ENCODE measurements around the gene RPUSD3. TPM values are rescaled to one million over a fixed set of nuclear protein-coding genes. Genes with fewer than 3 reads are reported as not detected.

RPUSD3 gene
- total and polyA plus RNA-seq, 9 of the 15 experiments (the other 6 are each of a cell fraction or from before 2014, with no cell fraction given): 13.8 to 99.0 (median 59.3) TPM

DNA sequence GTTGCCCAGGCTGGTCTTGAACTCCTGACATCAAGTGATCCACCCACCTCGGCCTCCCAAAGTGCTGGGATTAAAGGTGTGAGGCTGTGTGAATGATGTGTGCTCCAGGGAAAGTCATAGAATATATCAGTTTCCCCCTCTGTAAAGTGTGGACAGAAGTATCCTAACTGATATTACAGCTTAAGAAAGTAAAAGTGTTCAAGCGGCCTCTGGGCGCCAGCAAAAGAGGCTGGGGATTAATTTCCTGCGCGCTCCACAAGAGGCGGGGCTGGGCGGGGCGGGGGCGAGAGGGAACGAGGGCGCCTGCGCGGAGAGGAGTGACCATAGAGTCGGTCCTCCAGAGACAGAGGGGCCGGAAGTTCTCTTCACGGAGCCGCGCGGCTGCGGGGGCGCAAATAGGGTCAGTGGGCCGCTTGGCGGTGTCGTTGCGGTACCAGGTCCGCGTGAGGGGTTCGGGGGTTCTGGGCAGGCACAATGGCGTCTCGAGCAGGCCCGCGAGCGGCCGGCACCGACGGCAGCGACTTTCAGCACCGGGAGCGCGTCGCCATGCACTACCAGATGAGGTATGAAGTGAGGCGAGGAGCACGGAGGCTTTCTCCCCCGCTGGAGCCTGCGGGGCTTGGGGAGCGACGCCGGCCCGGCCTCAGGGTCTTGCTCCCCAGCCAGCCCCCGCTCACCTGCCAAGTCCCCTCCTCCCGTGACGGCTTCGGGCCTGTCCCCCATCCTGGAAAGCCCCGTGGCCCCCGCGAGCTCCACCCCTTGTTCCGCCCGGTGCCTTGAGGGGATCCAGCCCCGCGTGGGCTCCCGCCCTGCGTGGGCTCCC is 46.7 kb upstream of the RPUSD3 start, which contains the start of gene JAGN1 (continued):
- no peak; the same call in 1 of the 2 replicates for TF ChIP-seq TCF15 (CRISPR knock-in tag; IDR thresholded peaks at IDR 0.05)
- TF ChIP-seq NCOA1 (IDR thresholded peaks at IDR 0.05; ENCODE audit: low read depth): peak; percentile 33; the same call in 1 of the 2 replicates
- TF ChIP-seq PREB (CRISPR knock-in tag; IDR thresholded peaks at IDR 0.05): no peak
- no peak for TF ChIP-seq ZNF707 (CRISPR knock-in tag; conservative IDR thresholded peaks at IDR 0.05)
- TF ChIP-seq CEBPB (tag; IDR thresholded peaks at IDR 0.05): 0 out of 2 replicates have a peak, but pooled peaks have one; percentile 47
- TF ChIP-seq, protein P1, sequence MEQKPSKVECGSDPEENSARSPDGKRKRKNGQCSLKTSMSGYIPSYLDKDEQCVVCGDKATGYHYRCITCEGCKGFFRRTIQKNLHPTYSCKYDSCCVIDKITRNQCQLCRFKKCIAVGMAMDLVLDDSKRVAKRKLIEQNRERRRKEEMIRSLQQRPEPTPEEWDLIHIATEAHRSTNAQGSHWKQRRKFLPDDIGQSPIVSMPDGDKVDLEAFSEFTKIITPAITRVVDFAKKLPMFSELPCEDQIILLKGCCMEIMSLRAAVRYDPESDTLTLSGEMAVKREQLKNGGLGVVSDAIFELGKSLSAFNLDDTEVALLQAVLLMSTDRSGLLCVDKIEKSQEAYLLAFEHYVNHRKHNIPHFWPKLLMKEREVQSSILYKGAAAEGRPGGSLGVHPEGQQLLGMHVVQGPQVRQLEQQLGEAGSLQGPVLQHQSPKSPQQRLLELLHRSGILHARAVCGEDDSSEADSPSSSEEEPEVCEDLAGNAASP (IDR thresholded peaks at IDR 0.05): no peak
- peak; percentile 95 for TF ChIP-seq GABPA (tag; conservative IDR thresholded peaks at IDR 0.05; ENCODE audit: low read depth)
- peak; percentile 98 for TF ChIP-seq VEZF1 (CRISPR knock-in tag; IDR thresholded peaks at IDR 0.05)
- no peak for TF ChIP-seq FOXA1 (IDR thresholded peaks at IDR 0.05; ENCODE audit: borderline replicate concordance)
- peak in 1 of 2 experiments; percentile 91; a peak in 2 of 4 replicates for TF ChIP-seq HDAC1 (IDR thresholded peaks at IDR 0.05)
- TF ChIP-seq ZNF668 (CRISPR knock-in tag; IDR thresholded peaks at IDR 0.05): no peak
- peak; percentile 94 for TF ChIP-seq ELF1 (tag; IDR thresholded peaks at IDR 0.05)
- TF ChIP-seq, protein P2, sequence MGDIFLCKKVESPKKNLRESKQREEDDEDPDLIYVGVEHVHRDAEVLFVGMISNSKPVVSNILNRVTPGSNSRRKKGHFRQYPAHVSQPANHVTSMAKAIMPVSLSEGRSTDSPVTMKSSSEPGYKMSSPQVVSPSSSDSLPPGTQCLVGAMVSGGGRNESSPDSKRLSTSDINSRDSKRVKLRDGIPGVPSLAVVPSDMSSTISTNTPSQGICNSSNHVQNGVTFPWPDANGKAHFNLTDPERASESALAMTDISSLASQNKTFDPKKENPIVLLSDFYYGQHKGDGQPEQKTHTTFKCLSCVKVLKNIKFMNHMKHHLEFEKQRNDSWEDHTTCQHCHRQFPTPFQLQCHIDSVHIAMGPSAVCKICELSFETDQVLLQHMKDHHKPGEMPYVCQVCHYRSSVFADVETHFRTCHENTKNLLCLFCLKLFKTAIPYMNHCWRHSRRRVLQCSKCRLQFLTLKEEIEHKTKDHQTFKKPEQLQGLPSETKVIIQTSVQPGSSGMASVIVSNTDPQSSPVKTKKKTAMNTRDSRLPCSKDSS (IDR thresholded peaks at IDR 0.05; ENCODE audit: low read depth, partially characterized antibody): no peak
- peak; percentile 98 for TF ChIP-seq SAFB (IDR thresholded peaks at IDR 0.05; ENCODE audit: borderline replicate concordance, low read depth, low read length)
- peak; percentile 53 for TF ChIP-seq E2F8 (IDR thresholded peaks at IDR 0.05; ENCODE audit: low read depth, partially characterized antibody)
- TF ChIP-seq THRB (CRISPR knock-in tag; conservative IDR thresholded peaks at IDR 0.05): 0 out of 2 replicates have a peak, but pooled peaks have one; percentile 25

All from K562 (cell line).